ENCODE data around the gene LIG3. TPM values are rescaled to one million over a fixed set of nuclear protein-coding genes. Genes with fewer than 3 reads are reported as not detected.
A peak's percentile ranks its signal among the peaks of the same experiment; 100 is the strongest.
"Not testable (repeated sequence)": the region's sequence is repeated elsewhere in the genome, so short reads cannot be mapped to it uniquely, and the experiment has no call there.

Gene LIG3
- 101 TPM in 2 replicates for total RNA-seq
- long read RNA-seq, full-length matches to known transcripts: 142 of 220 reads
- long read RNA-seq, partial matches to known transcripts: 34 of 220 reads
- long read RNA-seq, other reads (novel, unspliced or antisense): 44 of 220 reads

DNA sequence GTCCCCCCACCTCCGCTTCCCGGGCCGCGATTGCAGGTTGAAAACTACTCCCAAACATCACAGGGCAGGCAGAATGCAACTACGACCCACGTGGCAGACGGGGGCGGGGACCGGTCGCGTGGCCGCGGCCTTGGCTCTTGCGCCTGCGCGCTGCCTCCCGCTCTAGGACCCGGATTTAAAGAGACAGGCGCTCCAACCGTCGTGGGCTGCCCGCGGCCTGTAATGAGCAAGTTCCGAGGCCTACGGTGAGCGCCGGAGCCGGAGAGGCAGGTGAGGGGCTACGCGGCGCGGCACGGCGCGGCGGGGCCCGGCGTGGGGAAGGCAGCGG lies at the start of gene LIG3:
TSS of gene LIG3 (plus strand) at position 160 of the 328 bp plus-strand sequence. CDS start 2,494 bp downstream, outside the sequence.
- TF ChIP-seq, protein P1, sequence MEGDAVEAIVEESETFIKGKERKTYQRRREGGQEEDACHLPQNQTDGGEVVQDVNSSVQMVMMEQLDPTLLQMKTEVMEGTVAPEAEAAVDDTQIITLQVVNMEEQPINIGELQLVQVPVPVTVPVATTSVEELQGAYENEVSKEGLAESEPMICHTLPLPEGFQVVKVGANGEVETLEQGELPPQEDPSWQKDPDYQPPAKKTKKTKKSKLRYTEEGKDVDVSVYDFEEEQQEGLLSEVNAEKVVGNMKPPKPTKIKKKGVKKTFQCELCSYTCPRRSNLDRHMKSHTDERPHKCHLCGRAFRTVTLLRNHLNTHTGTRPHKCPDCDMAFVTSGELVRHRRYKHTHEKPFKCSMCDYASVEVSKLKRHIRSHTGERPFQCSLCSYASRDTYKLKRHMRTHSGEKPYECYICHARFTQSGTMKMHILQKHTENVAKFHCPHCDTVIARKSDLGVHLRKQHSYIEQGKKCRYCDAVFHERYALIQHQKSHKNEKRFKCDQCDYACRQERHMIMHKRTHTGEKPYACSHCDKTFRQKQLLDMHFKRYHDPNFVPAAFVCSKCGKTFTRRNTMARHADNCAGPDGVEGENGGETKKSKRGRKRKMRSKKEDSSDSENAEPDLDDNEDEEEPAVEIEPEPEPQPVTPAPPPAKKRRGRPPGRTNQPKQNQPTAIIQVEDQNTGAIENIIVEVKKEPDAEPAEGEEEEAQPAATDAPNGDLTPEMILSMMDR (IDR thresholded peaks at IDR 0.05; ENCODE audit: unreplicated experiment): no peak

DNA sequence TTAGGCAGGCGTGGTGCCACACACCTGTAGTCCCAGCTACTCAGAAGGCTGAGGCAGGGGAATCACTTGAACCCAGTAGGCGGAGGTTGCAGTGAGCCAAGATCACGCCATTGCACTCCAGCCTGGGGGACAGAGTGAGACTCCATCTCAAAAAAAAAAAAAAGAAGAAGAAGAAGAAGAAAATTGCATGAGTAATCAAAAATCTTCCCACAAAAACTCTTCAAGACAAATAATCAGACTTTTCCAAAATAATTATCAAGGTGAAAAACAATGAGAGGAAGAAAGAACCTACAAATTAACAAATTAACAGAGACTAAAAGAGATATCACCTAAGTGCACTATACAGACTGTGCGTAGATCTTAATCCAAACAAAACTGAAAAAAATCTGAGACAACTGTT lies 29.5 kb upstream of the LIG3 start:
- H3K27me3 Mint-ChIP-seq: peaks cover 22% of the 10 kb centered on the region
- H3K4me1 Mint-ChIP-seq (ENCODE audit: low read depth); H3K4me3 Mint-ChIP-seq (ENCODE audit: low read depth); H3K36me3 Mint-ChIP-seq (ENCODE audit: insufficient read depth); DNase-seq (ENCODE audit: low spot score, unreplicated experiment); H3K9me3 Mint-ChIP-seq (ENCODE audit: low read depth); H3K27ac Mint-ChIP-seq: not testable (repeated sequence)

More for the DNA sequence above, at the start of gene LIG3:
- peak within 1 kb of the TSS; percentile 98 for H3K27ac Mint-ChIP-seq
- DNase-seq (ENCODE audit: low spot score, unreplicated experiment): peak; percentile 89
- H3K27me3 Mint-ChIP-seq: no peaks in the 10 kb centered on the region
- H3K36me3 Mint-ChIP-seq (ENCODE audit: insufficient read depth): peaks cover 9% of the 10 kb centered on the region
- peak within 1 kb of the TSS; percentile 91 for H3K4me3 Mint-ChIP-seq (ENCODE audit: low read depth)
- no peaks in the 10 kb centered on the region for H3K9me3 Mint-ChIP-seq (ENCODE audit: low read depth)
- H3K4me1 Mint-ChIP-seq (ENCODE audit: low read depth): peaks cover 24% of the 10 kb centered on the region

DNA sequence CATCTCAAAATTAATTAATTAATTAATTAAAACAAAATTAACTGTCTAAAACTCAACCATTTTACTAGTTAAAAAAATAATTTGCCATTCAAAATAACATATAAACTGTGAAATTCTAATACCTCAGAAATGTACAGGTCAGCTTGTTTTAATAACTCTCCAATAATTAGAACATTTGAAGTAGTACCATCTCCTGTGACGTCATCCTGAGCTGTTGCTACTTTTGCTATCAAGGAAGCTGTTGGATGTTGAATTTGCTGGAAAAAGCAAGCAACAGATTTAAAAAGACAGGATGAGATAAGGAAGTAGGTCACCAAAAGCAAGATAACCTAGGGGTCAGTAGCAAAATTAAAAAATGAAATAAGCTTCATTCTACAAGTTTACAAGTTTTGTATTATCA lies 21.9 kb upstream of the LIG3 start:
- Mint-ChIP-seq H3K9me3 (ENCODE audit: low read depth) (no peaks in the 10 kb centered on the region), H3K4me3 (ENCODE audit: low read depth) (no peak overlapping the region), H3K27ac (no peak overlapping the region), H3K36me3 (ENCODE audit: insufficient read depth) (peaks cover 4% of the 10 kb centered on the region), H3K27me3 (peaks cover 21% of the 10 kb centered on the region), H3K4me1 (ENCODE audit: low read depth) (peaks cover 10% of the 10 kb centered on the region)
- no peak for DNase-seq (ENCODE audit: low spot score, unreplicated experiment)
- TF ChIP-seq, protein P1 (IDR thresholded peaks at IDR 0.05; ENCODE audit: unreplicated experiment): no peak

DNA sequence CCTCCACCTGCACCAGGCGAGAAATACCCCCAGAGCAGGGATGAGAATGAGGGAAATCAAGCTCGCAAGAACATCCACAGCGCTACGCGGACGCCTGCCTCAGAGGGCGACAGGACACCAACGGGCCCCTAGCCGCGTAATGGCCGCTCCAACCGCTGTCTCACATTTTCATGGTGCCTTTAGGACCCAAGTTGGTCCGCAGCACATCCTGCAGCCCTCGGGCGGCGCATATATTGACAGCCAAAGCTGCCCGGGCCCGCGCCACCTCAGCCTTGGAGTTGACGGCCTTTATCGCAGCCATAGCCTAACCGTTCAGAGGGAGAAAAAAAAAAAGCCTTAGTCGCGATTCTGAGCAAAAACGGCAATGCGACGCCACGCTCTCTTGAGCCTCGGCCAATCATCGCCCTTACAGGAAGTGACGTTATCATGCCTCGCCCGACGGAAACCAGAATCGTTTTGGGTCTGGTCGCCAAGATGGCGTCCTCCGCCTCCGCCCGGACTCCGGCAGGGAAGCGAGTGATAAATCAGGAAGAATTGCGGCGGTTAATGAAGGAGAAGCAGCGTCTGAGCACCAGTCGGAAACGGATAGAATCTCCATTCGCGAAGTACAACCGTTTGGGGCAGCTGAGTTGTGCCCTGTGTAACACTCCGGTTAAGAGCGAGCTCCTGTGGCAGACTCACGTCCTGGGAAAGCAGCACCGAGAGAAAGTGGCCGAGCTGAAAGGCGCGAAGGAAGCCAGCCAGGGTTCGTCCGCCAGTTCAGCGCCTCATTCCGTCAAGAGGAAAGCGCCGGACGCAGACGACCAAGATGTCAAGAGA lies 19.0 kb upstream of the LIG3 start, which contains the start of the genes CCT6B and ZNF830:
TSS of gene CCT6B (minus strand) at position 368 of the 819 bp plus-strand sequence. CDS start at position 301, 67 bp downstream.
TSS of gene ZNF830 (plus strand) at position 448 of the 819 bp plus-strand sequence. CDS start at position 475, 27 bp downstream.
- TF ChIP-seq, protein P1 (IDR thresholded peaks at IDR 0.05; ENCODE audit: unreplicated experiment): no peak
- H3K27ac Mint-ChIP-seq: peak within 1 kb of the TSS; percentile 100
- H3K9me3 Mint-ChIP-seq (ENCODE audit: low read depth): no peaks in the 10 kb centered on the region
- H3K27me3 Mint-ChIP-seq: peaks cover 16% of the 10 kb centered on the region
- H3K36me3 Mint-ChIP-seq (ENCODE audit: insufficient read depth): peaks cover 9% of the 10 kb centered on the region
- peaks cover 10% of the 10 kb centered on the region for H3K4me1 Mint-ChIP-seq (ENCODE audit: low read depth)
- DNase-seq (ENCODE audit: low spot score, unreplicated experiment): peak; percentile 71
- peak within 1 kb of the TSS; percentile 100 for H3K4me3 Mint-ChIP-seq (ENCODE audit: low read depth)

DNA sequence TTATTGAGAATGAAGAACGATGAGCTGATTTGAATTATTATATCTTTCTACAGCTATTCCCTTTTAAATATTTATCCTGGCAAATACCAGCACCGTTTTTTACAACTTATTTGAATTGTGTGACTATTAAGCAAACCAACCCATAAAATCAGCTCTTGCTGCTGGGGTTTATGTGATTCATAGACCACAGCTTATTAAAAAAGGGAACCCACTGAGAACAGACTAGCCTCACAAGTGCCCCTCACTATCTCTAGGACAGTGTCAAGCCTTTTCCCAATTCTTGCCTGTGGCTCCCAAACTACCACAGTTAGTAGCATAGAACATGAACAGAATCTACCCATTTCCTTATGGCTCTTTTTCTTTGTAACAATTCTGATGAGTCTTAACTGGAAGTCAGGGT lies 6.1 kb upstream of the LIG3 start:
- Mint-ChIP-seq H3K27me3 (no peaks in the 10 kb centered on the region), H3K36me3 (ENCODE audit: insufficient read depth) (no peaks in the 10 kb centered on the region), H3K4me3 (ENCODE audit: low read depth) (no peak overlapping the region), H3K27ac (no peak overlapping the region), H3K4me1 (ENCODE audit: low read depth) (no peaks in the 10 kb centered on the region), H3K9me3 (ENCODE audit: low read depth) (no peaks in the 10 kb centered on the region)
- TF ChIP-seq, protein P1 (IDR thresholded peaks at IDR 0.05; ENCODE audit: unreplicated experiment): no peak
- no peak for DNase-seq (ENCODE audit: low spot score, unreplicated experiment)
